ENCODE measurements around the gene NEXN.

GRCh38 chr1:77958850-77959249 is 70.4 kb downstream of the NEXN start:
- TF ChIP-seq ZNF44 (CRISPR knock-in tag; IDR thresholded peaks at IDR 0.05) = no peak
- TF ChIP-seq KDM6A (CRISPR knock-in tag; IDR thresholded peaks at IDR 0.05; ENCODE audit: low read depth) = no peak
- TF ChIP-seq XRCC5 (optimal IDR thresholded peaks at IDR 0.05; ENCODE audit: low read length) = no peak

All from HepG2 (cell line).